GM19372 (cell line): Measurements from ENCODE around the gene ZSCAN30.
"Not testable (repeated sequence)": the region's sequence is repeated elsewhere in the genome, so short reads cannot be mapped to it uniquely, and the experiment has no call there.

Source experiments
- ATAC-seq: cut with Tn5 transposase; IDR thresholded peaks from one replicate; pipeline ENCODE4 v1.9.1; 2021; ENCODE audit warnings: mild to moderate bottlenecking, low read depth, moderate library complexity; ENCODE audit not compliant: unreplicated experiment

ZSCAN30 gene

DNA sequence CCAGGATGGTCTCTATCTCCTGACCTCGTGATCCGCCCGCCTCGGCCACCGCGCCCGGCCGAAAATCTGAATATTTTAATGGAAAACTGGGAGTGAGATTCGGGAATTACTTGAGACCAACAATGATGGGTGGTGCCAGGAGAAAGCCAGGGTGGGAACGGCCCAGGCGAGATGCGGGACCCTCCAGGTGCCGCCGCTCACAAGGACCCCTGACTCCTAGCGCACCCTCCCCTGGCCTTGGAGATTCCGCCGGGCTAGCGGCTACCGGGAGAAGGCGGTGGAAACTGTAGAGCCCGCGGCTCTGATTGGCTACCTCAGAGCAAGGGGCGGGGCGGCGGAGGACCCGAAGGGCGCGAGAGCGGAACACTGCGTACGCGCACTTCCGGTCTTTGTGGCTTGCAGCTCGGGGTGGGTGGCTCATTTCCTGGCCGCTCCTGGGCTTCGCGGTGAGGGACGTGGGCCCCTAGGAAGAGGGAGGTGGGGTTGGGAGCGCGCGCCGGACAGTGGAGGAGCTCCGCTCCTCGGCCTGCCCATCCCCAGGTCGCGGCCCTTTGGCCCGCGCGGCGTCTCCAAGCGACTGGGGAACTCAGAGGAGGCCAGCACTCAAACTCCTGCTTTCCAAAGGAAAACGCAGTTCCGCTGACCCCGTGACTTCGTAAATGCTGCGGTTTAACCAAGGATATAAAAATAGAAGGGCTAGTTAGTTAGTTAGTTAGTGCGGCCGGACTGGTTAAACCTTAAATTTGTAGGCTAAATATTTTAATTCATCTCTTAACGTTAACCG, 49.2 kb downstream of the ZSCAN30 start, which contains the start of gene ZNF397:
TSS of gene ZNF397 (plus strand) at position 371 of the 784 bp plus-strand sequence. CDS start 1,437 bp downstream, outside the sequence.
- ATAC-seq = peak; percentile 99

DNA sequence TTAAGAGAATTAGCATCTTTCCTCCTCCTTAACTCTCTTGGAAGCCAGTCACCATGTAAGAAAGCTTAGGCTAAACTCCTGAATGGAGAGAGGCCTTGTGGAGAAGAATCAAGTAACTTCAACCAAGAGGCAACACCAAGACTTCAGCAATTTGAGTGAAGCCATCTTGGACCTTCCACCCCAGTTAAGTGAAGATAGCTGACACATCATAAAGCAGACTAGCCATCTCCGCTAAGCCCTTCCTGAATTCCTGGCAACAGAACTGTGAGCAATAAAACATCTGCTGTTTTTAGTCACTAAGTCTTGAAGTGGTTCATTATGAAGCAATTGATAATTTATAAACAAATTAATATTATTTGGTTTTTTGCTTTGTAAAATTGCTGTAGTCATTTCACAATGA, 50.7 kb downstream of the ZSCAN30 start:
- no peak for ATAC-seq

DNA sequence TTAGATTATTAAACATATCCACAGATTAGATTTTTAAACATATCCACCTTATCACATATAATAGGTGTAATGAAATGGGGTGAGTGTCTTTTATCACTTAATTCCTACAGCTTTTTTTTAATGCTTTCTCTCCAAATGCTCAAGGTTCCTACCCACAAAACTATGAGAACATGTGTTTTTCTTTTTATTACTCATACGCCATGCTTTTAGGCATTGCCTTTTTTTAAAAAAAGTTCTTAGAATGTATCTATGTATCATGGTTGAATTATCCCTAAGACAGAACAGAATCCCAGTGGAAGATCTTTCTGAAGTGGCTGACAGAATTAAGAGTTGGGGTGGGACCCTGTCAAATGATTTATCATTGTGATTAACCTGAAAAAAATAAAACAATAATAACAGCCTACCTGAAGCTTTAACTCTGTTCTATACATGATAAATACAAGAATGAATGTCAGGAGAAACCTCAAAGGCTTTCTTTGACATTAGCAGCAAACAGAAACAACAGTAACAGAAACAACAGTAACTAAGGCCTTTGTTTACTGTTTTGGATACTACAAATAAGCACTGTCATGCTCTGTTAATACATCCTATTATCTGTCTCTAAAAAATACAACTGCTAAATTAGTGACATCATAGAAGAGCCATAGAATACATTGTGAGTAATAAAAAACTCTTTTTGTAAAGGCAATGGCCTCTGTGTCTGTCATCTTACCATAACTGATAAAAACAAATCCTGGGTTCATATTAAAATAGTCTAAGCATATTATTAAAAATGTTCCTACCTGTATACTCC, 53.3 kb downstream of the ZSCAN30 start:
- ATAC-seq = no peak

DNA sequence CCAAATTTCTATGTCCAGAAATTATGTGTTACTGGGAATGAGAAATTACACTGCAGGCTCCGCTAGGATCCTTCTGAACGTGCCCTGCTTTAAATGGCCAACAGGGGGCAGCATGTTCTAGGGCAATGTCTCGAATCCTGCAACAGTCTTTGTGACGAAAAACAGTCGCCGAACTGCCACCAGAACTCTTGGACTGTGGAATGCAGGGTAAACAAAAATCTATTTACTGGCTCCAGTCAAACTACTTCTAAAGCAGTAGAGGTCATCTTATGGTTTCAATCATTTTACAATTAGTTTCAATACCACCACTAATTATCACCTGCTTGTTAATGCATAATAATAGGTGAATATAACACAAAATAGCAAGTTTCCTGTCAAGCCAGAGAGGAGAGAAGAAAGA, 59.0 kb downstream of the ZSCAN30 start:
- peak; percentile 89 for ATAC-seq

DNA sequence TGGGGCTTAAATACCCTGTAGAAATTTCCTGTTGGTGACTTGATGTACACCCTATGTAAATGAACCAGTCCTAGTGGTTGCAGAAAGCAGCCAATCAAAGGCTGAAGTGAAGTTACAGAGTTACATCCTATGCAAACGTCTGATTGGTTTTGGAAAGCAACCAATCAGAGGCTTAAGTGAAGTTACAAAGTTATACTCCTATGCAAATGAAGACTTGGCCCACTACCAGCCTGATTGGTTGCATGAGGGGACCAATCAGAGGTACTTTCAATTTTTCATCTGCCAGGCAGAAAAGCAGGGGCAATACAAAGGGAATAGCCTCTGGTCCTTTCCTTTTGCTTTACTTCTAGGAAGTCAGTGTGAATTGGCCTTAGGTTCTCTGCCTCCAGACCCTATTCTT, 62.8 kb downstream of the ZSCAN30 start:
- no peak for ATAC-seq

DNA sequence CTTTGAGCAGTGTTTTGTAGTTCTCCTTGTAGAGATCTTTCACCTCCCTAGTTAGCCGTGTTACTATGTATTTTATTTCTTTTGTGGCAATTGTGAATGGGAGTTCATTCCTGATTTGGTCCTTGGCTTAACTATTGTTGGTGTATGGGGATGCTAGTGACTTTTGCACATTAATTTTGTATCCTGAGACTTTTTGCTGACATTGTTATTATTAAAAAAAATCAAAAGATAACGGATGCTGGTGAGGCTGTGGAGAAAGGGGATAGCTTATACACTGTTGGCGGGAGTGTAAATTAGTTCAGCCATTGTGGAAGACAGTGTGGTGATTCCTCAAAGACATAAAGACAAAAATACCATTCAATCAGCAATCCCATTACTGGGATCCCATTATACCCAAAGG, 66.2 kb downstream of the ZSCAN30 start:
- ATAC-seq = no peak

DNA sequence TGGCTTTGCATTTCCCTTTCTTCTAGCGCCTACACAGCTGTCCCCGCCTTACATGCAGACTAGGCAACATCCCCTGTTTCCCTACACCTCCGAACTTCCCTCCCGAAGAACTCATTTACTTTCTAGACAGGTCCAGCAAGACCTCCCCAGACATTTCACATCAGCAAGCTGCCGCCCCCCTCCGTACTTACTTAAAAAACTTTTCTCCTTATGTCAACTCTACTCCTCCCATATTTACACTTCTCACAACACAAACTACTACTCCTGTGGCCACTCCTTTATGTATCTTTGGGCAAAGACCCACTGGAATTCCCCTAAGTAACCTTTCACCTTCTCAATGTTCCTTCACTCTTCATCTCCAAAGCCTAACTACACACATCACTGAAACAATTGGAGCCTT, 69.6 kb downstream of the ZSCAN30 start:
- ATAC-seq = no peak

DNA sequence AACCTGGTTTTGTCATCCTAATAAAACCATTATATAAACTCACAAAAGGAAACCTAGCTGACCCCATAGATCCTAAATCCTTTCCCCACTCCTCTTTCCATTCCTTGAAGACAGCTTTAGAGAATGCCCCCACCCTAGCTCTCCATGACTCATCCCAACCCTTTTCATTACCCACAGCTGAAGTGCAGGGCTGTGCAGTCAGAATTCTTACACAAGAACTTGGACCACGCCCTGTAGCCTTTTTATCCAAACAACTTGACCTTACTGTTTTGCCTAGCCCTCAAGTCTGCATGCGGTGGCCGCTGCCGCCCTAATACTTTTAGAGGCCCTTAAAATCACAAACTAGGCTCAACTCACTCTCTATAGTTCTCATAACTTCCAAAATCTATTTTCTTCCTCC, 70.7 kb downstream of the ZSCAN30 start:
- ATAC-seq = not testable (repeated sequence)

DNA sequence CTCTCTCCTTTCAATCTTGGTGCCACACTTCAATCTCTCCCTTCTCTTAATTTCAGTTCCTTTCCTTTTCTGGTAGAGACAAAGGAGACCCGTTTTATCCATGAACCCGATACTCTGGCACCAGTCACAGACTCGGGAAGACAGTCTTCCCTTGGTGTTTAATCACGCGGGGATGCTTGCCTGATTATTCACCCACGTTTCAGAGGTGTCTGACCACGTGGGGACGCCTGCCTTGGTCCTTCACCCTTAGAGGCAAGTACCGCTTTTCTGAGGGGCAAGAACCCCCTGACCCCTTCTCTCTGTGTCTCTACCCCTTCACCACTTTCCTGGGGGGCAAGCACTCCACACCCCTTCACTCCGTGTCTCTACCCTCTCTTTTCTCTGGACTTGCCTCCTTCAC, 73.4 kb downstream of the ZSCAN30 start:
- not testable (repeated sequence) for ATAC-seq

DNA sequence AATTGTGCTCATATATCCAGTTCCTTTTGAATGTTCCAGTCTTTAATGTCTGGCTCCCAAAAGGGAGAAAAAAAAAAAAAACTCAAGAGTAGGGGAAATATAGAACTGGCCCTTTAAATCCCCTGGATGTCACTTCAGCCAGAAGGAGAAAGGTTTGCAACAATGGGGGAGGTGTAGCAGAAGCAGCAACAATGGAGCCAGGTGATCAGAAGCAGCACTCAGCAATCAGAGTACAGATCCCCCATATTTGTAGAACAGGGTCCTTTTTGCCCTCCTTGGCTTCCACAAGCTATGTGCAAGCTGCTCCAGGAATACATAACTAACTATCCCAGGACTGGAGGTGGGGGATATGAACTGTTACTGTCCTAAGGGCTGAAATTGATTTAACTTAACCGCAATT, 75.0 kb downstream of the ZSCAN30 start:
- ATAC-seq = no peak

DNA sequence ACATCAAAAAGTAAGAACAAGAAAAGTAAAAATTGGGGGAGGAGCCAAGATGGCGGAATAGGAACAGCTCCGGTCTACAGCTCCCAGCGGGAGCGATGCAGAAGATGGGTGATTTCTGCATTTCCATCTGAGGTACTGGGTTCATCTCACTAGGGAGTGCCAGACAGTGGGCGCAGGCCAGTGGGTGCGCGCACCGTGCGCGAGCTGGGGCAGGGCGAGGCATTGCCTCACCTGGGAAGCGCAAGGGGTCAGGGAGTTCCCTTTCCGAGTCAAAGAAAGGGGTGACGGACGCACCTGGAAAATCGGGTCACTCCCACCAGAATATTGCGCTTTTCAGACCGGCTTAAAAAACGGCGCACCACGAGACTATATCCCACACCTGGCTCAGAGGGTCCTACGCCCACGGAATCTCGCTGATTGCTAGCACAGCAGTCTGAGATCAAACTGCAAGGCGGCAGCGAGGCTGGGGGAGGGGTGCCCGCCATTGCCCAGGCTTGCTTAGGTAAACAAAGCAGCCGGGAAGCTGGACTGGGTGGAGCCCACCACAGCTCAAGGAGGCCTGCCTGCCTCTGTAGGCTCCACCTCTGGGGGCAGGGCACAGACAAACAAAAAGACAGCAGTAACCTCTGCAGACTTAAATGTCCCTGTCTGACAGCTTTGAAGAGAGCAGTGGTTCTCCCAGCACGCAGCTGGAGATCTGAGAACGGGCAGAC, 84.1 kb downstream of the ZSCAN30 start:
- ATAC-seq = not testable (repeated sequence)

DNA sequence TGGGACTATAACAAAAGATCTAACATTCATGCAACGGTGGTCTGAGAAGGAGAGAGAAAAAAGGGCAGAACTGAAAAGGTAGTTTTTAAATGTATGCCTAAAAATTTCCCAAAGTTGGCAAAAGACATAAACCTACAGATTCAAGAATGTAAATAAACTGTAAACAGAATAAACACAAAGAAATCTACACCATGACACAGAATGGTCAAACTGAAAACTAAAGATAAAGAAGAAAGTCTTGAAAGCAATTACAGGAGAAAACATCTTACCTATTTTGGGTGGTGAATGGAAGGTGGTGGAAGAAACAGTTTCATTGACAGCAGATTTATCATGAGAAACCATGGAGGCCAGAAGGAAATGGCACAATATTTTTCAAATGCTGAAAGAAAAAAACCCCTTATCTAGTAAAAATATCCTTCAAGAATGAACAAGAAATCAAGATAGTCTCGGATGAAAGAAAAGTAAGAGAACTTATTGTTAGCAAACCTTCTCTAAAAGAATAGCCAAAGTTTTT, 84.8 kb downstream of the ZSCAN30 start:
- no peak for ATAC-seq

DNA sequence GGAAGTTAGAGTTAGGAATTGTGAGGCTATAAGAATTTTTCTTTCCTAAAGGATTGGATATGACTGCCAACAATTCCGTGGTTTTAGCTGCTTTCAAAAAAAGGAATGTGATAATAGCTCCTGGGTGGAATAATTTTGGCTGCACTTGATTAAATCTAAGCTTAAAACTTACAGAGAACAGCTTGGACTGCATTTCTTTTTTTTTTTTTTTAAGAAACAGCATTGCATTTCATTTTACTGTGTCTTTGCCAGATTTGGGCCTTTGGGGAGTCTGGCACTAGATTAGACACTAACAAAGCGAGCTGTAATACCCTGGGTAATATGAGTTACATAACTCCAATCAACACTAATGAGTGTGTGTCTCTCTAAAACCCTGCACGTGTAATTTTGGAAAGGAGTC, 87.0 kb downstream of the ZSCAN30 start:
- ATAC-seq = no peak

DNA sequence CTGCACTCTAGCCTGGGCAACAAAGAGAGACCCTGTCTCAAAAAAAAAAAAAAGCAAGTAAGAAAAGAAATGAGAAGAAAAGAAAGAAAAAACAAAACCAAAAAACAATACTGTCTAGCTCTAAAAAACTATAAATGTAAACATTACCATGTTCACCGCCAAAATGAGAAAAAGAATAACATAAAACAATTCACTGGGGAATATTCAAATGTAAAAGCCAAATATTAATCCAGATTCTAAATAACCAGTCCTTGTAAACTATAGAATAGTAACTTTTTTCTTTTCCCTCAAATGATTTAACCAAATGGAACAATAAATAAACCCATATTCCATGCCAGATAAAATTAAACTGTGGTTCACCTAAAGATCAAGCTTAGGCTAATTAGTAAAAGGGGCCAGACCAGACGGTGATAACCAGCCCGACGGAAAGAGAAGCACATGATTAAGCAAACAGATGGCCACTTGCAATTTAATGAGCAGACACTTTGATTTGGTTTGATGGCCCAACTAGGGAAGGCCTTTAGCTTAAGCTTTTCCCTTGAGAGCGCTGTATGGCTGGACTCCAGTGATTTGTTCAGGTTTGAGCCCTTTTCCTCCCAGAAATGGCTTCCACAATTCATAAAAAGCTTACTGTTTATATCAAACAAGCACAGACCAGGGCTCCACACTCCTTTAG, 88.6 kb downstream of the ZSCAN30 start:
- no peak for ATAC-seq
